Mammary epithelial cell (primary cell): ENCODE results near the gene SLC26A9.
"Not testable (repeated sequence)": the region's sequence is repeated elsewhere in the genome, so short reads cannot be mapped to it uniquely, and the experiment has no call there.

Source experiments
- EZH2 ChIP-seq: IDR thresholded peaks from 2 replicates; pipeline ENCODE4 v1.6.1; 2012; ENCODE audit warnings: low read length, inconsistent platforms, borderline replicate concordance
- TF ChIP-seq, protein P1 (sequence below), 2 donors: IDR thresholded peaks in 1 of 2; conservative IDR thresholded peaks in 1 of 2; 2 replicates each; pipeline ENCODE4 v1.5.1; 2011 to 2012; ENCODE audit warnings: inconsistent platforms in 2 of 2, low read length in 2 of 2, mild to moderate bottlenecking in 2 of 2, control low read depth in 1 of 2, low read depth in 1 of 2; ENCODE audit not compliant: insufficient read depth in 1 of 2; ENCODE audit errors: extremely low read depth in 1 of 2

DNA sequence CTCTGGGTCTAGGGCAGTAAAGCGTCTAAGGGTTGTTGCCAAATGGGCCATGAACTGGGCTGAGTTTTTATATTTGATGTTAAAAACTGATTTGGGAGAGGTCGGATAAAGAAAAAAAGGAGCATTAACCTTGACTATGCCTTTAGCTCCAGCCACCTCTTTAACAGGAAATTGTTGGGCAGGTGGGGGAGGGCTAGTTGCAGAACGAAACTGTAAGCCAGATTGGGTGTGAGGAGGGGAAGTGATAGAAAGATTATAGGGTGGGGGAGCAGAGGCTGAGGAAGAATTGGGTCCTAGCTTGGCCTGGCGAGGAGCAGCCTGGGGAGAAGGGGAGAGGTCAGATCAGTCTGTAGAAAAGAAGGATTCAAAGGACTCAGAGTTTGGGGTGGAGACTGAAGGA lies 54.2 kb downstream of the SLC26A9 start:
- TF ChIP-seq, protein P1, sequence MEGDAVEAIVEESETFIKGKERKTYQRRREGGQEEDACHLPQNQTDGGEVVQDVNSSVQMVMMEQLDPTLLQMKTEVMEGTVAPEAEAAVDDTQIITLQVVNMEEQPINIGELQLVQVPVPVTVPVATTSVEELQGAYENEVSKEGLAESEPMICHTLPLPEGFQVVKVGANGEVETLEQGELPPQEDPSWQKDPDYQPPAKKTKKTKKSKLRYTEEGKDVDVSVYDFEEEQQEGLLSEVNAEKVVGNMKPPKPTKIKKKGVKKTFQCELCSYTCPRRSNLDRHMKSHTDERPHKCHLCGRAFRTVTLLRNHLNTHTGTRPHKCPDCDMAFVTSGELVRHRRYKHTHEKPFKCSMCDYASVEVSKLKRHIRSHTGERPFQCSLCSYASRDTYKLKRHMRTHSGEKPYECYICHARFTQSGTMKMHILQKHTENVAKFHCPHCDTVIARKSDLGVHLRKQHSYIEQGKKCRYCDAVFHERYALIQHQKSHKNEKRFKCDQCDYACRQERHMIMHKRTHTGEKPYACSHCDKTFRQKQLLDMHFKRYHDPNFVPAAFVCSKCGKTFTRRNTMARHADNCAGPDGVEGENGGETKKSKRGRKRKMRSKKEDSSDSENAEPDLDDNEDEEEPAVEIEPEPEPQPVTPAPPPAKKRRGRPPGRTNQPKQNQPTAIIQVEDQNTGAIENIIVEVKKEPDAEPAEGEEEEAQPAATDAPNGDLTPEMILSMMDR (conservative IDR thresholded peaks at IDR 0.05 in 1 of 2, IDR thresholded peaks at IDR 0.05 in 1 of 2; ENCODE audit: extremely low read depth in 1 of 2, insufficient read depth in 1 of 2, low read depth in 1 of 2, low read length in 2 of 2), result not testable (repeated sequence)
- not testable (repeated sequence) for TF ChIP-seq EZH2
